ENCODE data around the gene GNL3. TPM values are rescaled to one million over a fixed set of nuclear protein-coding genes. Genes with fewer than 3 reads are reported as not detected.
A peak's percentile ranks its signal among the peaks of the same experiment; 100 is the strongest.
"Not testable (repeated sequence)": the region's sequence is repeated elsewhere in the genome, so short reads cannot be mapped to it uniquely, and the experiment has no call there.

The GNL3 gene
- total and polyA plus RNA-seq, 12 donors, result 23.5 to 229 (median 65.1) TPM

GRCh38 chr3:52660046-52660445 is 25.8 kb upstream of the GNL3 start:
- Histone ChIP-seq H3K27me3 (no peaks in the 10 kb centered on the region), H3K4me1 (replicated peaks in 1 of 2) (peaks cover 5 to 8% of the 10 kb centered on the region in 2 donors), H3K36me3 (replicated peaks in 1 of 2) (peaks cover 0 to 72% of the 10 kb centered on the region in 2 donors)

GRCh38 chr3:52663098-52663497 is 22.7 kb upstream of the GNL3 start:
- TF ChIP-seq CTCF (IDR thresholded peaks at IDR 0.05) (no peak), POLR2A (IDR thresholded peaks at IDR 0.05) (no peak)
- intact Hi-C loops (cut with DNase I), result loop anchor here in 1 of 2 donors (10.0 kb wide), 1 partner anchor 118 kb away; no protein-coding TSS in a partner anchor
- peak in 1 of 7 donors; percentile 40 for DNase-seq
- Histone ChIP-seq H3K9me3 (replicated peaks in 1 of 3) (no peaks in the 10 kb centered on the region), H3K27me3 (no peaks in the 10 kb centered on the region), H3K4me3 (no peak overlapping the region), H3K36me3 (replicated peaks in 1 of 2) (peaks cover 0 to 62% of the 10 kb centered on the region in 2 donors), H3K27ac (peak overlapping the region in 1 of 5 donors; percentile 11), H3K4me1 (replicated peaks in 1 of 2) (peaks cover 5 to 8% of the 10 kb centered on the region in 2 donors)
- 40 to 58% (median 50%) methylated on average over 3 of the region's 3 CpGs for WGBS, 4 donors

More at GRCh38 chr3:52660046-52660445, 25.8 kb upstream of the GNL3 start:
- no peak overlapping the region for H3K4me3 ChIP-seq
- intact Hi-C loops (cut with DNase I), result loop anchor here in 1 of 2 donors (10.0 kb wide), 1 partner anchor 115 kb away; no protein-coding TSS in a partner anchor
- TF ChIP-seq POLR2A (IDR thresholded peaks at IDR 0.05), result no peak
- no peak for TF ChIP-seq CTCF (IDR thresholded peaks at IDR 0.05)
- 60 to 75% (median 61%) methylated on average over 3 of the region's 3 CpGs for WGBS, 4 donors
- DNase-seq, result no peak
- no peak overlapping the region for H3K27ac ChIP-seq
- H3K9me3 ChIP-seq (replicated peaks in 1 of 3), result no peaks in the 10 kb centered on the region

GRCh38 chr3:52670621-52671521 is 15.0 kb upstream of the GNL3 start:
- peak overlapping the region in 4 of 5 donors; percentile 39 to 85 (median 65) for H3K27ac ChIP-seq
- intact Hi-C loops (cut with DNase I), result no loop called here
- WGBS, 4 donors, result 60 to 66% (median 64%) methylated on average over 8 to 9 of the region's 9 CpGs
- no peak for TF ChIP-seq CTCF (IDR thresholded peaks at IDR 0.05)
- TF ChIP-seq POLR2A (IDR thresholded peaks at IDR 0.05), result peak in 1 of 2 donors; percentile 31
- H3K4me3 ChIP-seq, result no peak overlapping the region
- H3K27me3 ChIP-seq, result no peaks in the 10 kb centered on the region
- H3K36me3 ChIP-seq (replicated peaks in 1 of 2), result peaks cover 0 to 53% of the 10 kb centered on the region in 2 donors
- H3K9me3 ChIP-seq (replicated peaks in 1 of 3), result no peaks in the 10 kb centered on the region
- H3K4me1 ChIP-seq (replicated peaks in 1 of 2), result peaks cover 7 to 24% of the 10 kb centered on the region in 2 donors
- peak; percentile 42 to 80 (median 68) for DNase-seq

GRCh38 chr3:52671676-52672075 is 14.2 kb upstream of the GNL3 start:
- peaks cover 0 to 52% of the 10 kb centered on the region in 2 donors for H3K36me3 ChIP-seq (replicated peaks in 1 of 2)
- WGBS, 4 donors, result 67 to 76% (median 73%) methylated on average over 1 of the region's 1 CpG
- intact Hi-C loops (cut with DNase I), result no loop called here
- no peaks in the 10 kb centered on the region for H3K9me3 ChIP-seq (replicated peaks in 1 of 3)
- no peak for TF ChIP-seq POLR2A (IDR thresholded peaks at IDR 0.05)
- no peak for TF ChIP-seq CTCF (IDR thresholded peaks at IDR 0.05)
- no peak for DNase-seq
- H3K4me1 ChIP-seq (replicated peaks in 1 of 2), result peaks cover 7 to 24% of the 10 kb centered on the region in 2 donors
- no peak overlapping the region for H3K4me3 ChIP-seq
- H3K27ac ChIP-seq, result peak overlapping the region in 3 of 5 donors; percentile 55 to 85 (median 75)
- H3K27me3 ChIP-seq, result no peaks in the 10 kb centered on the region

GRCh38 chr3:52676201-52676600 is 9.6 kb upstream of the GNL3 start:
- peaks cover 0 to 61% of the 10 kb centered on the region in 2 donors for H3K36me3 ChIP-seq (replicated peaks in 1 of 2)

More at GRCh38 chr3:52676201-52676600, 9.6 kb upstream of the GNL3 start:
- intact Hi-C loops (cut with DNase I); H3K9me3 ChIP-seq (replicated peaks in 1 of 3); H3K4me3 ChIP-seq; H3K27ac ChIP-seq; H3K27me3 ChIP-seq; DNase-seq: not testable (repeated sequence)
- 59 to 87% (median 78%) methylated on average over 3 of the region's 3 CpGs for WGBS, 4 donors
- peaks cover 2 to 26% of the 10 kb centered on the region in 2 donors for H3K4me1 ChIP-seq (replicated peaks in 1 of 2)

Measured in adrenal gland (tissue), 12 donors.